Peyer's patch (tissue), 4 donors: ENCODE measurements around the gene APC. TPM values are rescaled to one million over a fixed set of nuclear protein-coding genes. Genes with fewer than 3 reads are reported as not detected.

Experiments
- DNase-seq, 3 donors: peaks; one replicate each; pipeline ENCODE4 v3.0.0-alpha.2; 2017 to 2019
- H3K27ac ChIP-seq, 4 donors: fragments of 200-600 bp; sonication (generic); one replicate each; pipeline ENCODE4 v1.5.1; 2016 to 2019
- H3K27me3 ChIP-seq, 2 donors: fragments of 200-600 bp; sonication (generic); one replicate each; pipeline ENCODE4 v1.5.1; 2019
- H3K36me3 ChIP-seq, 3 donors: fragments of 200-600 bp; sonication (generic); one replicate each; pipeline ENCODE4 v1.5.1; 2016 to 2019
- H3K4me1 ChIP-seq, 4 donors: fragments of 200-600 bp; sonication (generic); one replicate each; pipeline ENCODE4 v1.5.1; 2016 to 2019
- H3K4me3 ChIP-seq, 4 donors: fragments of 200-600 bp; sonication (generic); 1 replicate in 3 of 4; 2 replicates in 1 of 4; pipeline ENCODE4 v1.5.1; 2016 to 2019; ENCODE audit warnings: mild to moderate bottlenecking in 1 of 4
- H3K9me3 ChIP-seq, 4 donors: fragments of 200-600 bp; sonication (generic); one replicate each; pipeline ENCODE4 v1.5.1; 2016 to 2019; ENCODE audit warnings: mild to moderate bottlenecking in 1 of 4
- CTCF ChIP-seq, 6 experiments: fragments of 450-650 bp in 4 of 6; fragments of 200-600 bp in 2 of 6; sonication (generic) in 1 of 6; IDR thresholded peaks; one replicate each; pipeline ENCODE4 v1.5.1; 2017 to 2019; ENCODE audit warnings: antibody characterized with exemption in 6 of 6, mild to moderate bottlenecking in 3 of 6, moderate library complexity in 1 of 6
- POLR2A ChIP-seq, 2 donors: fragments of 450-650 bp; IDR thresholded peaks; one replicate each; pipeline ENCODE4 v1.5.1; 2017; ENCODE audit warnings: antibody characterized with exemption in 2 of 2, mild to moderate bottlenecking in 2 of 2, moderate library complexity in 2 of 2
- total RNA-seq, 4 donors: library from RNA; depleted of rRNA; stranded (reverse); fragments of >200 nt; gene quantifications; one replicate each; pipeline ENCODE4 v1.1.0, GENCODE V29; 2016

Gene APC
- total RNA-seq, 4 donors from 2014 or later, result 71.0 to 148 (median 106) TPM

GRCh38 chr5:112861638-112861985 lies 123.9 kb downstream of the APC start:
- TF ChIP-seq POLR2A (IDR thresholded peaks at IDR 0.05) (no peak), CTCF (IDR thresholded peaks at IDR 0.05) (no peak)
- H3K27me3 ChIP-seq, result no peaks in the 10 kb centered on the region
- peak overlapping the region; percentile 64 to 86 (median 80) for H3K27ac ChIP-seq
- peaks cover 0 to 18% (median 2%) of the 10 kb centered on the region in 4 donors for H3K4me1 ChIP-seq
- H3K4me3 ChIP-seq, result peak overlapping the region; percentile 59 to 88 (median 75)
- H3K9me3 ChIP-seq, result no peaks in the 10 kb centered on the region
- peaks cover 0 to 32% (median 0%) of the 10 kb centered on the region in 3 donors for H3K36me3 ChIP-seq
- no peak for DNase-seq

- Histone ChIP-seq H3K9me3 (no peaks in the 10 kb centered on the region), H3K27ac (no peak overlapping the region), H3K36me3 (peaks cover 0 to 37% (median 0%) of the 10 kb centered on the region in 3 donors), H3K4me3 (peak overlapping the region; percentile 59 to 88 (median 75)), H3K4me1 (peaks cover 0 to 18% (median 2%) of the 10 kb centered on the region in 4 donors), H3K27me3 (no peaks in the 10 kb centered on the region)
- no peak for DNase-seq
- TF ChIP-seq CTCF (IDR thresholded peaks at IDR 0.05) (no peak), POLR2A (IDR thresholded peaks at IDR 0.05) (no peak)
Observed at GRCh38 chr5:112862085-112862484, 124.4 kb downstream of the APC start.

GRCh38 chr5:112863549-112863948 lies 125.9 kb downstream of the APC start:
- TF ChIP-seq CTCF (IDR thresholded peaks at IDR 0.05) (no peak), POLR2A (IDR thresholded peaks at IDR 0.05) (no peak)
- H3K36me3 ChIP-seq, result peaks cover 0 to 51% (median 0%) of the 10 kb centered on the region in 3 donors
- no peaks in the 10 kb centered on the region for H3K9me3 ChIP-seq
- no peak for DNase-seq
- no peak overlapping the region for H3K27ac ChIP-seq
- no peak overlapping the region for H3K4me3 ChIP-seq
- H3K4me1 ChIP-seq, result peaks cover 0 to 18% (median 2%) of the 10 kb centered on the region in 4 donors
- no peaks in the 10 kb centered on the region for H3K27me3 ChIP-seq

GRCh38 chr5:112865128-112865527 lies 127.4 kb downstream of the APC start:
- Histone ChIP-seq H3K36me3 (peaks cover 0 to 67% (median 0%) of the 10 kb centered on the region in 3 donors), H3K9me3 (no peaks in the 10 kb centered on the region), H3K4me3 (no peak overlapping the region), H3K27ac (no peak overlapping the region), H3K27me3 (no peaks in the 10 kb centered on the region), H3K4me1 (peaks cover 0 to 18% (median 2%) of the 10 kb centered on the region in 4 donors)
- DNase-seq, result no peak
- TF ChIP-seq POLR2A (IDR thresholded peaks at IDR 0.05) (no peak), CTCF (IDR thresholded peaks at IDR 0.05) (no peak)

GRCh38 chr5:112866739-112867138 lies 129.1 kb downstream of the APC start:
- H3K9me3 ChIP-seq, result no peaks in the 10 kb centered on the region
- peaks cover 0 to 76% (median 0%) of the 10 kb centered on the region in 3 donors for H3K36me3 ChIP-seq
- H3K4me3 ChIP-seq, result no peak overlapping the region
- no peak overlapping the region for H3K27ac ChIP-seq
- no peak for DNase-seq
- H3K4me1 ChIP-seq, result peaks cover 0 to 18% (median 2%) of the 10 kb centered on the region in 4 donors
- TF ChIP-seq POLR2A (IDR thresholded peaks at IDR 0.05), result no peak
- TF ChIP-seq CTCF (IDR thresholded peaks at IDR 0.05), result no peak
- H3K27me3 ChIP-seq, result no peaks in the 10 kb centered on the region

GRCh38 chr5:112867411-112867810 lies 129.7 kb downstream of the APC start:
- no peaks in the 10 kb centered on the region for H3K9me3 ChIP-seq

More at GRCh38 chr5:112867411-112867810, 129.7 kb downstream of the APC start:
- peaks cover 0 to 11% (median 0%) of the 10 kb centered on the region in 4 donors for H3K4me1 ChIP-seq
- H3K4me3 ChIP-seq, result no peak overlapping the region
- peaks cover 0 to 76% (median 0%) of the 10 kb centered on the region in 3 donors for H3K36me3 ChIP-seq
- H3K27me3 ChIP-seq, result no peaks in the 10 kb centered on the region
- no peak for DNase-seq
- no peak overlapping the region for H3K27ac ChIP-seq
- no peak for TF ChIP-seq CTCF (IDR thresholded peaks at IDR 0.05)
